NT2/D1 (cell line): ENCODE measurements around the gene PPP1R3E.

Source experiments
- SUZ12 ChIP-seq: IDR thresholded peaks from 2 replicates; pipeline ENCODE4 v1.6.1; 2011; ENCODE audit not compliant: insufficient read length, insufficient read depth; ENCODE audit errors: extremely low read depth
- ZNF274 ChIP-seq: IDR thresholded peaks from 2 replicates; pipeline ENCODE4 v1.6.1; 2011; ENCODE audit warnings: mild to moderate bottlenecking, low read depth, low read length

DNA sequence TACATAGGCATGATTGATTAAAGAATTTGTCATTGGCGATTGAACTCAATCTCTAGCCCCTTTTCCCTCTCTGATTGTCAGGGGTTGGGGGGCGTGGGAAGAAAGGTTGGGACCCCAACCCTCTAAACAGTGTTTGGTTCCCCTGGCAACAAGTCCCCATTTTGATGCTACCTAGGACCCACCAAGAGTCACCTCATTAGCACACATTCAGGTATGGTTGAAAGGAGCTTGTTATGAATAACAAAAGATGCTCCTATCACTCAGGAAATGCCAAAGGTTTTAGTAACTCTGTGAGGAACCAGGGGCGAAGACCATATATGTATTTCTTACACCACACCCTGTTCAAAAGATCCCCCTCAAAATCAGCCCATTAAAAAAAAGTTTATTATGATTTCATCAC lies 50.7 kb downstream of the PPP1R3E start:
- TF ChIP-seq SUZ12 (no peak), ZNF274 (no peak)
